ENCODE data around the gene DNMT3A. TPM values are rescaled to one million over a fixed set of nuclear protein-coding genes. Genes with fewer than 3 reads are reported as not detected.
A peak's percentile ranks its signal among the peaks of the same experiment; 100 is the strongest.

The DNMT3A gene
- total RNA-seq, 1 donor from 2014 or later: 8.3 TPM

DNA sequence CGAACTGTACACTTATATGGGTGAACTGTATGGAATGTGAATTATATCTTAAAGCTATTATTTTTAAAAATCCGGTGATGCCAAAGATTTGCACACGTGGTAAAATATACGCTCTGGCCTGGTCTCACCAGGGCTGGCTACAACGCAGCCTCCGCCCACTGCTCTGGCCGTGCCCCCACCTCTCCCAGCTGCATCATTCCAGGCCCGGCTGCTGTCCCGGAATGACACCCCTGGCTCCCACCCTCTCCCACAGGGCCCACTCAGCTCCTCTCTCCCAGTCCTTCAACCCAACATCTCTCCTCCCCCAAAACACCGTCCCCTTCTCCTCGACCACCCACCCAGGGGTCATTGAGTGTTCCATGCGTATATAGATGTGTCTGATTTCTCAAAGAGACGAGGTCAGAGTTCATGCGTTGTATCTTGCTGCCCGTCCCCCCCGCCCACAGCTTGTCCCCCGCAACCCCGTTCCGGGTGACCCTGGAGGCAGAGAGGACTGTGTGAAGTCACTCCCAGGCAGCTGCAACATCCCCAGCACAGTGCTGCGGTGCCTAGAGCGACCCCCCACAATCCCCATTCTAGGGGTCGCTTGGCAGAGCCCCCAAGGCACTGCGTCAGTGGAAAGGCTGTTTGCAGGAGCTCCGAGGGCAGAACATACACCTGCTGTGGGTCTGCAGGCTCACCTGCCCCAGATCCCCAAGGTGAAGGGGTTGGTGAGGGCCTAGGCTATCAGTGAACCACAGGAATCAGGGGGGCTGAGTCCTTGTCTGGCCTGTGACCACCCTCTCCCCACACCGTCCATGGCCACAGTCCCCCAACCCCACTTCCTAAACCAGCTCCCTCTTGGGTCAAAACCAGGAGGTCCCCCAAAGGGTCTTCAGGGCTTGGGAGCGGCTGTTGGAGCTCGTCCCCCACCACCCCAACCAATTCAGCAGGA is 13.3 kb downstream of the DNMT3A start:
- DNase-seq (ENCODE audit: low spot score) (no peak), ATAC-seq (no peak)

DNA sequence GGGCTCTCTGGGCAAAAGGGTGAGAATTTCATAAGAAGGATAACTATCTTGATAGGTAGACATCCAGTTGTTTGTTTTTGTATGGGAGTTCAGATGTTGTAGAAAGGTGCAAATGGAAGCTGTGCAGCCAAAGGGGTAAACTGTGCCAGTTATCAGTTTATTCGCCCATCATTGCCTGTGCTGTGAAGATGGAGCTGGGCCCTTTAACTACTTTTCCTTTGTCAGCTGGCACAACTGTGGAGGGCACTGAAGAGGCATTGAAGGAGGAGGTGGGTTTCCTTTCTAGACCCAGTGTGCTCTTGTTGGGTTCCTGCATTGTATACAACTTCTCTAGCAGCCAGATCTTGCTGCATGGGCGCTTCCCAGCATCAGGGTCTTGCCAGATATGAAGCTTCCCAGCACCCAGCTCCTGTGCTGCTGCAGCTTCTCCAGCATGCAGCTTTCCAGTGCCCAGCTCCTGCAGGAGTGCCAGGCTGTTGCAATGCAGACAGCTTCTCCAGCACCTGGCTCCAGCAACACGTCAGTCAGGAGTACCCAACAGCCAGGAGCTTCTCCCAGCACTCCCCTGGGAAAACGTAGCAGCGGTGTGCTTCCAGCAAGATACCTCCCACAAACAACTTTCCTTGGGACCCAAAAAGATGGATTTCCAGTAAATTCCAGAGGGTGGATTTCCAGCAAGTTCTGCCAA is 15.3 kb downstream of the DNMT3A start:
- no peak for ATAC-seq
- no peak for DNase-seq (ENCODE audit: low spot score)

DNA sequence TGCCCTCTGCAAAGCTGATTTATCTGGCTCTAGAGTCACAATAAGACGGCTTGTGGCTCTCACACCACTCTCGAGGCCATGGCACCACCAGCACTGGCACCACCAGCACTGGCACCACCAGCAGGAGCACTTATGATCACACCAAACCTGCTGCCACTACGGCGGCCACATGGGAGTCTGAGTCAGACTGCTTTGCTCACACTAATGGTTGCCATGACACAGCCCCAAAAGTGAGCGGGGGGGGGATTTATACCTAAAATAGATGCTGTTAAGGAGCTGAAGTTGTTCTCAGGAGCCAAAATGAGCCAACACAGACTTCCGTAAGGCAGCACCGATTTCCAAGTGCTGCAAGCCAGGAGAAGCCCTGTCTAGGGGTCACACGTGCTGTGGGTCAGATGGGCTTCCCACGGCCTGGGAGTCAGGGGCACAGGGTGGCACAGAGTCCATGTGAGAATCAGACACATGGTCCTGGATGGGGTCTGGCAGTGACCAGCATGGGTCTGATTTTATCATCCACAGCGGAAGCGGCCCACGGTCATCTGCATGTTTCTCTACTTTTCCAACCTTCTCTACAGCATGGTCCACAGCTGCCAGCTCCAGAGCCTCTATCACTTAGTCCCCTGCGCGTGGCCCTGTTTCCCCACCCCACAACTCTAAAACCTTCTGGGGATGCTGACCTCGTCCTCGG is 16.7 kb downstream of the DNMT3A start:
- DNase-seq (ENCODE audit: low spot score): no peak
- no peak for ATAC-seq

DNA sequence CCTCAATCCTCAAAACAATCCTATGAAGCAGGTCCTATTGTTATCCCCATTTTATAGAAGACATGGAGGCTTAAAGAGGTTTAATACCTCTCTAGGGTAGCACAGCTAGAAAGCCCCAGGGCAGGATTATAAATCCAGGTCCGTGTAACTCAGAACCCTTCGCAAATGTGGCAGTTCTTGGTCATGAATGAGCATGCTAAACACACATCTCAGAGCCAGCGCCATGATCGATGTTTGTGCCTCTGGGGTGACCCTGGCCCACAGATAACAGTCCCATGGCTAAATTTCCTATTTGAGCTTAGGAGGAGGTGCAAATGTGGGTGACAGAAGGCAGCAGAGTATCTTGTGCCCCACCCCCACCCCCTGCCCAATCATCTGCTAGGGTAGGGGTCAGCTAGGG is 17.5 kb downstream of the DNMT3A start:
- ATAC-seq (no peak), DNase-seq (ENCODE audit: low spot score) (no peak)

DNA sequence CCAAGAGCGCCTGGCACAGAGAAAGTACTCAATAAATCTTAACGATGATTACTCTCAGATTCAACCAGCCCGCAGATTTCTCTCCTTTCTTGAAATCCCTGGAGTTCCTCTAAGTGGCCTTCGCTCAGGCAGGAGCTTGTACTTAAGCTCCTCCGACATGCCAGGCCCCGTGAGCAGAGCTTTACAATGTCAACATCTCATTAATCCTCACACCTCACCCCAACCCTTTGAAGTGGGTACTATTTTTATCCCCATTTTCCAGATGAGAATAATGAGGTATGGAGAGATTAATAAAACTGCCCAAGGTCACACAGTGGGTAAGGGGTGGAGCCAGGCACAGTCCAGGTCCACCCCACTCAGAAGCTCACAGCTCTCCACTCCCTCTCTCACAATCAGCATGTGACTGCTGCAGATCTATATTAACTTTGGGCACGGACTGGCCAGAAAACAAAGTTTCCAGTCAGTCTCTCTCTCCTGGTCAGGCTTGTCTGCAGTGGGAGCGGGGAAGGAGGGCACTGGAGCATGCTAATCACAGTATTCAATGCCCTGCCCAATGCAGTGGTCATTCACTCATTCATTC is 18.0 kb downstream of the DNMT3A start:
- no peak for ATAC-seq
- DNase-seq (ENCODE audit: low spot score): no peak

DNA sequence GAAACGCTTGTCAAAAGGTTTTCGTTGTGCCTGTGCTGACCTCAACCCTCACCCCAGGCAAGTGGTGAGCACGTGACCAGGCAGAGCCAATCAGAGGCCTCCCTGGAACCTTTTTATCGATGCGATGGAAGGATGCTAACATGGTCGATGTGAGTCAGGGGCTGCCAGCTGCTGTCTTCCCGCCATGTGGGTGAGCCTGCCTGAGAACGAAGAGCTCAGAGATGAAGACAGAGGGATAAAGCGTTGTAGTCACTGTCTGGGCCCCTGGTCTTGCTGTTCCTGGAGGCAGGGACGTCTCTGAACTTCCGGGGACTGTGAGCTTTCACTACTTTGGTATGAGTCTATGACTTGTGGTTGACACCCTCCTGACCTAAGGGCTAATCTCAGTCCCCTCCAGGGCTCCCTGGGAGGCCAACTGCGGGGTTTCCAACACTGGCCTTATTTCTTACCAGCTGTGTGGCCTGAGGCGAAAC is 18.6 kb downstream of the DNMT3A start:
- DNase-seq (ENCODE audit: low spot score) (no peak), ATAC-seq (no peak)

DNA sequence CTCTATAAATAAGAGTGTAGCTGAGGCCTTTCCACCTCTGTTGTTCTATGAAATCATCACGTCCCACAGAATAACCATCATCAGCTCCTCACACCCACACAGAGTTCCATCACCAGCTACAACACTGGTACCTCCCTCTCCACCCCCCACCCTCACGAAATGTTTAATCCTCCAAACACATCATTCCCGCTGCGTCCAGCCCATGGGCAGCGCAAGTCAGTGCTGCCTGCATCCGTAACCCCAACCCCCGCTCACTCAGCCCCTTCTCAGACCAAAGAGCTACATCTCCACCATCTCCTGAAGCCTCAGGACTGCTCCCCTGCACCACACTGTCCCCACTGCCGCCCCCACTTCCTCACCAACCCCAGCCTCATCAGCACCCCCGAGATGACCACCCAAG is 19.4 kb downstream of the DNMT3A start:
- no peak for ATAC-seq

DNA sequence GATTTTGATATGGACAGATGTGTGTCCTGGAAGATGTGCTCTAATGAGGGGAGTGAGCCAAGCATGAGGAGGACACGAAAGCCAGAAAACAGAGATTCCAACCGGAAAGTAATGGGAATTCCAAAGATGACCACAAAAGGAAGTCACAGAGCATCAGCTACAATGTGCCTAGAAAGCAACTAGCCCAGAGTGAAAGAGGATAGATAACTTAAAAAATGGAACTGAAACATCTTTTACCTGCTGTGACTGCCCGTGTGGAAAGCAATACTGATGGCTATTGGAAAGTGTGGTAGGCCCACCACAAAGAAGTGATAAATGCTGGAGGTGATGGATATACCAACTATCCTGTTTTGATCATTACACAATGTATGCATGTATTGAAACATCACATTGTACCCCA is 21.6 kb downstream of the DNMT3A start:
- DNase-seq (ENCODE audit: low spot score): no peak
- ATAC-seq: no peak

More for the DNA sequence above, 19.4 kb downstream of the DNMT3A start:
- no peak for DNase-seq (ENCODE audit: low spot score)

DNA sequence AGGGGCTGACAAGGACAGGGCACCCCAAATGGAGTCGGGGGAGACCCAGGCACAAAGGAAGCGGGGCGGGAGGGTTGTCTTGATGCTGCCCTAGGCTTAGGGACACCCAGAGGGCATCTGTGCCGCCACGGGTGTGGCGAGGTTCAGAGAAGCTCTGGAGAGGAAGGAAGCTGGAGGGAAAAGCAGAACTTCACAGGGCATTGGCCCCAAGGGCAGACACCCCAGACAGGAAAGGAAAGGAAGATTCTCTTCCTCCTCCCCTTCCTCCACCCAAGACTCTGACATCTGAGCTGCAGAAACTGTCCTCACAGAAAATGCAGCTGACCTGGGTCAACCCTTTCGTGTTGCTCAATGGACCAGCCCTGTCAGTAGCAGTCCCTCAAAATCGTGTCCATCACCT is 25.6 kb downstream of the DNMT3A start:
- ATAC-seq (peak; percentile 7), DNase-seq (ENCODE audit: low spot score) (no peak)

DNA sequence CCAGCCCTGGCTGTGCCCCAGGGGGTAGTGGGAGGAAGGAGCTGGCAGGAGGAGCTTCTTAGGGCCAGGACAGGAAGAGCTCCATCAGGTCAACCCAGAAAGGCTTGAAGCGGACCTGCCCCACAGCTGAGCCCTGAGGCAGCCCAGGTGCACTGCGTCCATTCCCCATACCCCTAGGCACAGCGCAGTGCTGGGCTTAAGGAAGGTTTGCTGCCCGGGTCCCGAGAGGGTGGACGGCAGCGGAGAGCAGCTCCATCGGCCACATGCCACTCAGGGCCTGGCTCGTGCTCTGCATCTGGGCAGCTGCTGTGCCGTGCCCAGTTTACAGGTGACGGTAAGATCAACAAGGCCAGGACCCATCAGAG is 26.4 kb downstream of the DNMT3A start:
- ATAC-seq (no peak), DNase-seq (ENCODE audit: low spot score) (no peak)

DNA sequence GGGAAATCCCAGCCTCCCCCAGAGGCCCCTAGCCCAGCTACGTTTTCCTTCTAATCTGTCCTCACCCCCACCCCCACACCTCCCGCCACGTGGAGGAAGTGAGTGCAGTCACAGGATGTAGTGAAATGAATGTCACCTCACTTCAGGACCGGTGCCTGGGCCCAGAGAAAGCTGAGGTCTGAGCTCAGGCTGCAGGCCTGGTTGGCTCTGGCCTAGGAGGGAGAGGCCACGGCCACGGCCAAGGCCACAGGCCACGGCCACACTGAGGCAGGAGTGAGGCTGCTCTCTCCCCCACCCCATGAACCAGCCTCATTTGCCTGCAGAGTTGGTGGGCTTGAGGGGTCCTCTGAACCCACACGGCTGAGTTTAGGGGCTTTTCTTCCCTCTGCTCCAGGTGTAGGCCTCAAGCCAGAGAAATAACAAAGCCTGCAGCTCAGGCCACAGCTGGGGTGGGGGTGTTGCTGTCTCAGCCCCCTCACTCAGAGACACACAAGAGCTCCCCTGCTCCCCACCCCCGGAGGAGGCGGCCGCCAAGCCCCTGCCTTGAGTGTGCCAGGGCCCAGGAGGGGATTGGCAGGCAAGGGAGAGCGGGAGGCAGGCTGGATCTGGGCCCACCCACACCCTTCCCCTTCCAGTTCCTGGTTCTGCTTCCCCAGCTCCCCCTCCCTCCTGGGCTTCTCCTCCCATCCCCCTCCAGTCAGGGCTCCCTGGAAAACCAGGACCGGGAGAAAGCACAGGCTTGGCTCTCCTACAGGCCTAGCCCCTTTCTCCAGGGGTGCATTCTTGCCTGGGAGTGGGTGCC is 27.0 kb downstream of the DNMT3A start:
- ATAC-seq (peak; percentile 8), DNase-seq (ENCODE audit: low spot score) (no peak)

DNA sequence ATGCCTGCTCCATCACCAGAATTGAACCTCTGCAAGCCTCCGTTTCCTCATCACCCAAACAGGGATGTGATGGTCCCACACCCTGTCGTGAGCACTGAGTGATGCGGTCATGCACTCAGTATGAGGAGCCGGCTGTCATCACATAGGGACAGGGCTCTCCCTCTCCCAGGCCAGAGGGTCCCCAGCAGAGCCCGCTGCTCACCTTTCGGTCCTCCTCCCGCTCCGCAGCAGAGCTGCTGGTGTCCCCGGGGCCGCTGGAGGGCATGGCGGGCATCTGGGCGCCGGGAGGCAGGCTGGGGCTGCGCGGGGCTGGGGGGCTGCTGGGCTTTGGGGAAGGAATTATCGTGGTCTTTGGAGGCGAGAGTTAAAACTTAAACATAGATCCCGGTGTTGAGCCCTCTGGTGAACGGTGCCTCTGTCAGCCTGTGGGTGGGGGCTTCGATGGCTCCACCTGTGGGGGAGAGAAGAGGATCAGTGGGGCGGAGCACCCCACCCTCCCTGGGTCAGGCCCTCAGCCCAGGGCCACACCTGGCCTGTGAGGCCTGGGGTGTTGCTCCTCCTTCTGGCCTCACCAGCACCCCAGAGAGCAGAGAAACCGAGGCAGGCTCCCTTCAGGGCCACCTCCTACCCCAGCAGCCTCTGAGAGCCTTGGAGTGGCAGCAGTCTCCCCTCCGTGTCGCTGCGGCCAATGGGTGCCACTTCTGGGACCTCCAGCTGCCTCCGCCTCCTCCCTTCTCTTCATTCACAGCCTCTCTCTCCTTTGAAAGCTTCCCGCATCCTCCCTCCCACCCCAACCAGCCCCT is 27.8 kb downstream of the DNMT3A start:
- no peak for DNase-seq (ENCODE audit: low spot score)

DNA sequence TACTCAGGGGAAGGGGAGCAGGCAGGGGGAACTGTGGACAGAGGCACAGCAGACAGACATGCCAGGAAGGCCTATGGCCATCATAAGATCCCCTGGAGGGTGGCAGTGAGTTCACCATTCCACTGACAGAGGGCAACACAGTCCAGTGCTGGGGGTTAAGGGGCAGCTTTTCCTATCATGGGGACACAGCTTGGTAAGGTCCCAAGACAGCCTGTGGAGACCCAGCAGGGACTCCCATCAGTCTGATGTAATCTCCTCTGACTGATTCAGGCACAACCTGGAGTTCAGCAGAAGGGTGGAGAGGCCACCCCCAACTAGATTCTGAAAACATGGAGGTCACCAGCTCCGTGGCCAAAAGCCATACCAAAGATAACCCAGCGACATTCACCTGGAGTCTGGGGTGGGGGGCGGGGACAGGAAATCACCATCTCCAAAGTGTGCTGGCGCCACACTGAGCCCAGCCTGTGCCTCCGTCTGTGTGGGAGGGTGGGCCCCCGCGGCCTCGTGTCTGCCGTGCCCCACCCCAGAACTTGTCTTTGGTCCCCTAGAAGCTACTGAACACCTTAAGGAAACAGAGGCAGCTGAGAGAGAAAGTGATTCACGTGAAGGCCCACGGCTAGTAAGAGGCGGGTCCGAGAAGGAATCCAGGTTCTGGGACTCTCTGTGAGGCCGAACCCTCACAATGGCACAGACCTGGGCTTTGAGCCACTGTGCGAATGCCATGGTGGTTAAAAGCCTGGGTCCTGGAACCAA is 28.6 kb downstream of the DNMT3A start:
- ATAC-seq (no peak), DNase-seq (ENCODE audit: low spot score) (no peak)

More for the DNA sequence above, 27.8 kb downstream of the DNMT3A start:
- no peak for ATAC-seq

DNA sequence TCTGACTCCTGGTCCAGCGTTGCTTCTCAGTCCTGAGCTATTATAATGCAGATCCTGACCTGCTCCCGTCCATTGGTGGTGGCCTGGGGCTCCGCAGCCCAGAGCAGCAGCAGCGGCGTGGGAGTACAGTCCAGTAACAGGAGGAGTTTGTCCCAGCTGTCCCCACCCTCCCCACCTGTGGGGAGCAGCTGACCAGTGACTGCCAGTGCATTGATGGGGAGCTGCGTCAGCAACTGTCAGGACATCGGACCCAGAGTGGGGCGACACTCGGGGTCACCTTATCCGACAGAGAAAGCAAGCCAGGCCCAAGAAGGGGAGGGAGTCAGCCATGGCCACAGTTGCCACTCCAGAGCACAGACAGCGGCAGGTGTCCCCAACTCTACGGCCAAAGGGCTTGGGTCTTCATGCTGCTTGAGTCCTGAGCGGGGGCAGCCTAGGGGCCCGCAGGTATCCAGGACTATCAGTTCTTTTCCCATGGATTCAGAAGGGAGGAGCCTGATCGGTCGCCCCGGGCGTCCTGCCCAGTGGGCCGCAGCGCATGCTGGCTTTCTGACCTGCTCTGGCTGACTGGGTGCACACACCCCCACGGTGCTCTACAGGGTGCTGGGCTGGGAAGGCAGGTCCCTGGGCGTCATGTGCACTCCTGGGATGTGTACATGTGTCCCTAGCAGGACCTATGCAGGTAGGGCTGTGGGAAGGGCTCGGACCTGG is 29.7 kb downstream of the DNMT3A start:
- DNase-seq (ENCODE audit: low spot score) (peak; percentile 77), ATAC-seq (peak; percentile 65)

DNA sequence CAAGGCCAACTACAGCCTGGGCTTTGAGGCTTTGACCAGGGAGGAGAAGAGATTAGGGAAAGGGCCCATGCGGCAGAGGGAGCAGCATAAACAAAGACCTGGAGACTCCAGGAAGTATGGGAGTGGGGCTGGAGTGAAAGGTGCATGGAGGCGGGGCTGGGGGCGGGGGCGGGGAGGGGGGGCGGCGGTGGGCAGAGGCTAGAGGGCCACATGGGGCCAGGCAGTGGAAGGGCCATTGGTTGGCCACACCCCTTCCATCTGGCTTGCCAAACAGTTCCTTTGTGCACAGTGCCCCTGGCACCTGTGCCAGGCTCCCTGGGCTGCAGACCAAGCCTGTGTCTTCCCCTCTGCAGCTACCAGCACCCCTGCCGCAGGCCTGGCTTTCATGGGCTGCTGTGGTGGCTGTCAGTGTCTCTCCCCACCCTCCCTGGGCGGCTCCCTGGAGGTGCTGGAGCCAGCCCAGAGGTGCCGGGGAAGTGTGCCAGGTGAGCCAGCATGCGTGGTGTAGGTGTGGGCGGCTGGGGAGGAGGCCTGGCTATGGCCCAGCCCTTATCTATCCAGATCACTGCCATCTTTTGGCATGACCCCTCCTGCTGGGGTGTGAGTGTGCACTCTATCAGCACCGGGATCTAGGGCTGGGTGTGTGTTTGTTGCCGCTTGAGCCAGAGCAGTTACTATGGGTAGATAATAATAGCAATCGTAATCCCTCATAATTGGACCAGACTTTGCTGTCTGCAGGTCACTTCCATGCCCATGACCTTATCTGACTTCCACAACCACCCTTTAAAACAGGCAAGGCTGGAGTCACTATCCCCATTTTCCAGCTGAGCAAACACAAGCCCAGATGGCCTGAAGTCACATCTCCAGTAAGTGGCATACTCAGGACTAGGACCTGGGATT is 30.5 kb downstream of the DNMT3A start:
- DNase-seq (ENCODE audit: low spot score) (peak; percentile 89), ATAC-seq (peak; percentile 76)

DNA sequence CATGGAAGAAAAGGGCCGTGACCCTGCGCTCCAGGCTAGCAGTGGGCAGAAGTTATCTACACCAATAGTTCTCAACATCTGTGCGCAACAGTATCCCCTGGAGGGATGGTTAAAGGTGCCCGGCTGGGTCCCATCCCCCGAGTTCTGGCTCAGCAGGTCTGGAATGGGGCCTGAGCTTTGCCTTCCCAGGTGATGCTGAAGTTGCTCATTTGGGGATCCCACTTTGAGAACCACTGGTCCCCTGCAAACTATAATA is 31.1 kb downstream of the DNMT3A start:
- DNase-seq (ENCODE audit: low spot score) (no peak), ATAC-seq (no peak)

DNA sequence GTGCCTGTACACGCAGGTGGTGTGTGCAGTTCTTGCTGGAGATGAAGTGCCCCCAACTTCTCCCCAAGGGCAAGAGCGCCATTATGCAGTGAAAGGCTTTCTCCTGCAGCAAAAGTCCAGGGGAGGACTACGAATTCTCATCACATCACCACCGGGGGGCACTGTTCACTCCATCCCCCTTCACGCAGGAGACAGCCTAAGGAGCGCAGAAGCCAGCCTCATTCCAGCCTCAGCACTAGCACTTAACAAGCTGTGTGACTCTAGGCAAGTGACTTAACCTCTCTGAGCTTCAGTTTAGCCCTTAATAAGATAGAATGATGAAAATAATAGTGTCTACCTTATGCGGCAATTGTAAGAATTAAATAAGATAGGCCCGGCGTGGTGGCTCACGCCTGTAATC is 32.3 kb downstream of the DNMT3A start:
- ATAC-seq: no peak
- DNase-seq (ENCODE audit: low spot score): no peak

Data from left lobe of liver (tissue), 2 donors.